SK-N-SH (cell line): ENCODE results near the gene FBLN7.

ENCODE experiments used
- CTCF ChIP-seq: fragments of 200-600 bp; sonication (generic); IDR thresholded peaks from 2 replicates; pipeline ENCODE4 v1.6.1; 2017; ENCODE audit warnings: antibody characterized with exemption, mild to moderate bottlenecking, moderate library complexity
- EP300 ChIP-seq, 2 experiments: IDR thresholded peaks; 2 replicates each; pipeline versions ENCODE4 v1.4.0 to v1.6.1; 2012; ENCODE audit warnings: borderline replicate concordance in 1 of 2, low read depth in 1 of 2, low read length in 1 of 2
- GABPA ChIP-seq: IDR thresholded peaks from 2 replicates; pipeline ENCODE4 v1.4.0; 2012; ENCODE audit warnings: low read depth, mild to moderate bottlenecking
- REST ChIP-seq: IDR thresholded peaks from 2 replicates; pipeline ENCODE4 v1.6.1; 2012; ENCODE audit warnings: mild to moderate bottlenecking, low read depth, low read length, moderate library complexity
- USF2 ChIP-seq: fragments of 150-350 bp; IDR thresholded peaks from 2 replicates; pipeline ENCODE4 v1.6.1; 2017; ENCODE audit warnings: antibody characterized with exemption, low read length, low read depth, borderline replicate concordance

GRCh38 chr2:112151701-112152440 is 13.7 kb downstream of the FBLN7 start:
- TF ChIP-seq REST: no peak
- TF ChIP-seq USF2: no peak
- TF ChIP-seq CTCF: no peak
- TF ChIP-seq EP300 (IDR thresholded peaks at IDR 0.05; ENCODE audit: borderline replicate concordance in 1 of 2, low read depth in 1 of 2, low read length in 1 of 2): no peak
- TF ChIP-seq GABPA: no peak
